Natural killer cell (primary cell): ENCODE measurements around the gene SMAD2. TPM values are rescaled to one million over a fixed set of nuclear protein-coding genes. Genes with fewer than 3 reads are reported as not detected.

Experiments
- ATAC-seq, 3 donors: fragments of 150-1000 bp in 2 of 3; fragments of 200-7000 bp in 1 of 3; cut with Tn5 transposase; 1 replicate in 1 of 3; 2 replicates in 2 of 3; pipeline ENCODE4 v1.10.0; 2021; ENCODE audit warnings: mild to moderate bottlenecking in 2 of 3, moderate library complexity in 2 of 3
- DNase-seq, 2 donors: peaks; one replicate each; pipeline versions ENCODE4 v3.0.0 to v3.0.0-alpha.2; 2013 to 2021; ENCODE audit warnings: mixed read lengths in 1 of 2
- H3K27ac ChIP-seq: one replicate; pipeline ENCODE4 v1.5.1; 2013; ENCODE audit warnings: mild to moderate bottlenecking, low read length
- H3K27me3 ChIP-seq: one replicate; pipeline ENCODE4 v1.6.1; 2013; ENCODE audit warnings: low read length; ENCODE audit not compliant: control insufficient read depth, insufficient read depth
- H3K36me3 ChIP-seq: one replicate; pipeline ENCODE4 v1.6.1; 2013; ENCODE audit warnings: low read length; ENCODE audit not compliant: control insufficient read depth, insufficient read depth
- H3K4me1 ChIP-seq: one replicate; pipeline ENCODE4 v1.6.1; 2013; ENCODE audit warnings: low read length; ENCODE audit not compliant: control insufficient read depth, insufficient read depth
- H3K4me3 ChIP-seq: one replicate; pipeline ENCODE4 v1.5.1; 2013; ENCODE audit warnings: low read length
- H3K9me3 ChIP-seq: one replicate; pipeline ENCODE4 v1.6.1; 2013; ENCODE audit warnings: low read length; ENCODE audit not compliant: control insufficient read depth, insufficient read depth
- H3K27ac Mint-ChIP-seq, 2 donors: one replicate each; pipeline ENCODE4 v1.8.0; 2022; ENCODE audit warnings: mild to moderate bottlenecking in 2 of 2, mixed read lengths in 2 of 2, moderate library complexity in 1 of 2
- H3K27me3 Mint-ChIP-seq, 2 donors: one replicate each; pipeline ENCODE4 v1.8.0; 2022; ENCODE audit warnings: low read depth in 2 of 2, mixed read lengths in 2 of 2
- H3K36me3 Mint-ChIP-seq: one replicate; pipeline ENCODE4 v1.8.0; 2022; ENCODE audit warnings: mixed read lengths
- H3K4me1 Mint-ChIP-seq, 2 donors: one replicate each; pipeline ENCODE4 v1.8.0; 2022; ENCODE audit warnings: mixed read lengths in 2 of 2
- H3K4me3 Mint-ChIP-seq: one replicate; pipeline ENCODE4 v1.8.0; 2022; ENCODE audit warnings: mild to moderate bottlenecking, moderate library complexity, mixed read lengths
- H3K9me3 Mint-ChIP-seq, 2 donors: one replicate each; pipeline ENCODE4 v1.8.0; 2022; ENCODE audit warnings: mixed read lengths in 2 of 2
- WGBS: methylation state at CpG from one replicate; pipeline ENCODE4 v1.1.7; 2013; ENCODE audit warnings: missing lambda C conversion rate; ENCODE audit not compliant: insufficient coverage; 5-methylcytosine and 5-hydroxymethylcytosine counted together
- intact Hi-C: fragments of 100-400 bp; cut with micrococcal nuclease; formaldehyde crosslinking; loops from one replicate; pipeline ENCODE4 v1.14.2; 2022
- total RNA-seq, 4 donors: library from RNA; stranded (reverse); fragments of 120-200 nt in 1 of 4; gene quantifications; one replicate each; pipeline versions ENCODE4 v1.2.3 to v1.2.4, GENCODE V29; 2013 to 2022
- TF ChIP-seq, protein P1 (sequence below): fragments of 200-600 bp; IDR thresholded peaks from one replicate; pipeline ENCODE4 v1.8.0; 2022; ENCODE audit warnings: antibody characterized with exemption

SMAD2 gene
- total RNA-seq, 3 donors from 2014 or later (not counting 1 experiment from before 2014, with no cell fraction given): 138 to 160 (median 148) TPM

DNA sequence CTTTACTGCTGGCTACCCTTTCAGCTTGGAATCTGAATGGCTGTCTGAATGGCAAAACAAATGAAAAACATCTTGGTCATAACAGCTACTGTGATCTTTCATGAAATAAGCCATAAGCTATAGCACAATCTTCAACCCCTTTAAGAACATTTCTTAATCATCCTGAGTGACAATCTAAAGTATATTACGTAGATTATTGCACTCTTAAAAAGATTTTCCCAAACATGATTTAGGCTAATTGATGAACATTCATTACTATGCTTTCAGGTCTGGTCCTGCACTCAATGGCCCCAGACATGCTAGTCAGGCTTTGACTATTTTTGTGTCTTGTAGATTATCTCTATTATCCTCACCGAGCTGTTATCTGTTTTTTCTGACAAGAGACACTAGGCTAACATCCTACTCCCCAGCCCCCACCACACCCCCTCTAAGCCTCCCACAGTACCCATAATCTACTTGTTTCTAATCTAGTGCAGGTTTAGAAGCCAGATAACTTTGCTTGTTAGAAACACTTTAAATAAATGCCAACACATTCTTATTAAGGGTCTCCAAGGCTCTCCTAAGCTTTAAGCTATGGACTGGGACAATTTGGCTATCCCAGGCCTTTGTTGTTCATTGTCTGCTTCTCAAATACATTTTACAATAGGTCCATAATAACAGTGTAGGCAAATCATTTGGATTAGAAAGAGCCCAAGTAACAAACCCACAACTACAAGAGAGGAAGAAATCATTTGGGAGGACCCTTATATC, 4.2 kb downstream of the SMAD2 start:
- 82% methylated on average over 2 of the region's 2 CpGs for WGBS
- H3K4me1 Mint-ChIP-seq: peaks cover 68 to 72% of the 10 kb centered on the region in 2 donors
- no peaks in the 10 kb centered on the region for H3K27me3 Mint-ChIP-seq
- H3K36me3 Mint-ChIP-seq: no peaks in the 10 kb centered on the region
- peak overlapping the region; percentile 87 to 94 for H3K27ac Mint-ChIP-seq
- ATAC-seq: no peak
- Histone ChIP-seq H3K4me1 (peaks cover under 1% of the 10 kb centered on the region), H3K27ac (no peak overlapping the region), H3K4me3 (no peak overlapping the region), H3K9me3 (no peaks in the 10 kb centered on the region), H3K27me3 (no peaks in the 10 kb centered on the region), H3K36me3 (no peaks in the 10 kb centered on the region)
- TF ChIP-seq, protein P1, sequence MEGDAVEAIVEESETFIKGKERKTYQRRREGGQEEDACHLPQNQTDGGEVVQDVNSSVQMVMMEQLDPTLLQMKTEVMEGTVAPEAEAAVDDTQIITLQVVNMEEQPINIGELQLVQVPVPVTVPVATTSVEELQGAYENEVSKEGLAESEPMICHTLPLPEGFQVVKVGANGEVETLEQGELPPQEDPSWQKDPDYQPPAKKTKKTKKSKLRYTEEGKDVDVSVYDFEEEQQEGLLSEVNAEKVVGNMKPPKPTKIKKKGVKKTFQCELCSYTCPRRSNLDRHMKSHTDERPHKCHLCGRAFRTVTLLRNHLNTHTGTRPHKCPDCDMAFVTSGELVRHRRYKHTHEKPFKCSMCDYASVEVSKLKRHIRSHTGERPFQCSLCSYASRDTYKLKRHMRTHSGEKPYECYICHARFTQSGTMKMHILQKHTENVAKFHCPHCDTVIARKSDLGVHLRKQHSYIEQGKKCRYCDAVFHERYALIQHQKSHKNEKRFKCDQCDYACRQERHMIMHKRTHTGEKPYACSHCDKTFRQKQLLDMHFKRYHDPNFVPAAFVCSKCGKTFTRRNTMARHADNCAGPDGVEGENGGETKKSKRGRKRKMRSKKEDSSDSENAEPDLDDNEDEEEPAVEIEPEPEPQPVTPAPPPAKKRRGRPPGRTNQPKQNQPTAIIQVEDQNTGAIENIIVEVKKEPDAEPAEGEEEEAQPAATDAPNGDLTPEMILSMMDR: no peak
- DNase-seq: no peak
- no peaks in the 10 kb centered on the region for H3K9me3 Mint-ChIP-seq
- intact Hi-C loops: loop anchor here (10.0 kb wide), 2 partner anchors 61 to 1591 kb away; a partner anchor contains a TSS
- H3K4me3 Mint-ChIP-seq: no peak overlapping the region

DNA sequence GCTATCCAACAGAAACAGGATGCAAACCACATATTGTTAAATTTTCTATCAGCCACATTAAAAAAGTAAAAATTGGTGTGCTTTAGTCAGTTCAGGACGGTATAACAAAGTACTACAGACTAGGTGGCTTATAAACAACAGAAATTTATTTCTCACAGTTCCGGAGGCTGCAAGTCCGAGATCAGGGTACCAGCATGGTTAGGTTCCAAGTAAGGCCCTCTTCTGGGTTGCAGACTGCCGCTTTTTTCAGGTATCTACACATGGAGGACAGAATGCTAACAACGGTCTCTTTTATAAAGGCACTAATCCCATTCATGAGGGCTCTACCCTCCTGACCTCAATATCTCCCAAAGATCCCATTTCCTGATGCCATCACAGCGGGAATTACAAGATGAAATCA, 10.5 kb downstream of the SMAD2 start:
- TF ChIP-seq, protein P1: no peak
- DNase-seq (no peak), ATAC-seq (no peak)
- H3K36me3 ChIP-seq: no peaks in the 10 kb centered on the region
- peaks cover 4% of the 10 kb centered on the region for H3K4me1 ChIP-seq
- no peaks in the 10 kb centered on the region for H3K36me3 Mint-ChIP-seq
- H3K27me3 ChIP-seq: no peaks in the 10 kb centered on the region
- 95% methylated on average over 6 of the region's 6 CpGs for WGBS
- no peak overlapping the region for H3K4me3 ChIP-seq
- peak overlapping the region in 1 of 2 donors; percentile 1 for H3K27ac Mint-ChIP-seq
- intact Hi-C loops: loop anchor here (10.0 kb wide), 2 partner anchors 55 to 1585 kb away; a partner anchor contains a TSS
- H3K4me3 Mint-ChIP-seq: no peak overlapping the region
- H3K27ac ChIP-seq: no peak overlapping the region
- no peaks in the 10 kb centered on the region for H3K9me3 Mint-ChIP-seq
- H3K4me1 Mint-ChIP-seq: peaks cover 71 to 82% of the 10 kb centered on the region in 2 donors
- H3K27me3 Mint-ChIP-seq: no peaks in the 10 kb centered on the region
- H3K9me3 ChIP-seq: no peaks in the 10 kb centered on the region

DNA sequence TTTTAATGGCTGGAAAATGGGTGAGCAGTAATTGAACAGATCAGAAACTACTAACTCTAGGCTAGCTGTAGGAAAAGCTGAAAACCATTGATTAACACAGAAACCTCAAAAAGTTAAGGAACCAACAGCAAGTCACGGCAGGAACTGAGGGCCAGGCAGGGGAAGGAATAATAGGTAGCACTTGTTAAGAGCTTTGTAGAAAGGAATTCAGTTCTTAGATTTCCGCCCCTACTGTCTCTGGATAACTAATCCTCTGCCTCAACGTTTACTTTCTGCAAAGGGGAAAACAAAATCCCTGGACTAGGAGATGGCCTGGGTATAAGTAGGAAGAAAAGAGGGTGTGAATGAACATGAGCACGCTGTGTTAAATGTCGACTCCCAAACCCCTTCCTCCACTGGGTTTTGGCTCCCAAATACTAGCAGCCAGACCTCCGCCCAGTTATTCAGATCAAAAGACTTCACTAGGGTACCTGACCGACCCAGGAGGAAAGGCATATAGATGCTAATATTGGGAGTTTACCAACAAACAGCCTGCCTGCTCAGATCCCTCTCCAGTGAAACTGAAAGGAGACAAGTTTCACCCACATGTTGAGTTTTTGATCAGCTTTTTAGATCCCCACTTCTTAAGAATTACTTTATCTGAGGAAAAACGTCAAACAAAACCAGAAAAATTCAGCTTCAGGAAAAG, 12.4 kb downstream of the SMAD2 start:
- H3K27me3 ChIP-seq: no peaks in the 10 kb centered on the region
- H3K36me3 Mint-ChIP-seq: no peaks in the 10 kb centered on the region
- no peaks in the 10 kb centered on the region for H3K27me3 Mint-ChIP-seq
- intact Hi-C loops: no loop called here
- TF ChIP-seq, protein P1: no peak
- peaks cover 66 to 78% of the 10 kb centered on the region in 2 donors for H3K4me1 Mint-ChIP-seq
- no peaks in the 10 kb centered on the region for H3K36me3 ChIP-seq
- ATAC-seq (no peak), DNase-seq (no peak)
- peak overlapping the region; percentile 4 for H3K4me3 Mint-ChIP-seq
- H3K9me3 Mint-ChIP-seq: no peaks in the 10 kb centered on the region
- peaks cover 5% of the 10 kb centered on the region for H3K4me1 ChIP-seq
- peak overlapping the region; percentile 19 to 32 for H3K27ac Mint-ChIP-seq
- no peak overlapping the region for H3K27ac ChIP-seq
- H3K9me3 ChIP-seq: no peaks in the 10 kb centered on the region
- no peak overlapping the region for H3K4me3 ChIP-seq
- 72% methylated on average over 4 of the region's 8 CpGs for WGBS
